NCI-H526 treated with DMSO at 0.1 percent for 48 hours (cell line): ENCODE measurements around the gene FHIT.

Experiments
- DNase-seq: peaks from one replicate; lab custom pipeline; 2025; lab: John Stamatoyannopoulos, UW

The FHIT gene

GRCh38 chr3:60764870-60765269 is 486.4 kb downstream of the FHIT start:
- no peak for DNase-seq

GRCh38 chr3:60760145-60760544 is 491.1 kb downstream of the FHIT start:
- DNase-seq: no peak

GRCh38 chr3:60759439-60759838 is 491.8 kb downstream of the FHIT start:
- no peak for DNase-seq

GRCh38 chr3:60758831-60759230 is 492.4 kb downstream of the FHIT start:
- DNase-seq: no peak

- DNase-seq: no peak
Measured at GRCh38 chr3:60758171-60758570, 493.1 kb downstream of the FHIT start.

- DNase-seq: no peak
Measured at GRCh38 chr3:60757724-60758123, 493.5 kb downstream of the FHIT start.

GRCh38 chr3:60756241-60757030 is 494.8 kb downstream of the FHIT start:
- no peak for DNase-seq

- no peak for DNase-seq
Measured at GRCh38 chr3:60755094-60755493, 496.2 kb downstream of the FHIT start.

- DNase-seq: no peak
Measured at GRCh38 chr3:60754617-60755016, 496.6 kb downstream of the FHIT start.

- no peak for DNase-seq
Measured at GRCh38 chr3:60752809-60753208, 498.4 kb downstream of the FHIT start.

- no peak for DNase-seq
Measured at GRCh38 chr3:60746695-60747416, 504.4 kb downstream of the FHIT start.

GRCh38 chr3:60746043-60746638 is 505.1 kb downstream of the FHIT start:
- DNase-seq: no peak

- peak; percentile 7 for DNase-seq
Measured at GRCh38 chr3:60743631-60744164, 507.6 kb downstream of the FHIT start.

- no peak for DNase-seq
Measured at GRCh38 chr3:60742606-60743145, 508.6 kb downstream of the FHIT start.

GRCh38 chr3:60737633-60738399 is 513.4 kb downstream of the FHIT start:
- DNase-seq: no peak

GRCh38 chr3:60730371-60730770 is 520.9 kb downstream of the FHIT start:
- no peak for DNase-seq

- DNase-seq: no peak
Measured at GRCh38 chr3:60729056-60729455, 522.2 kb downstream of the FHIT start.

- DNase-seq: no peak
Measured at GRCh38 chr3:60728006-60728405, 523.2 kb downstream of the FHIT start.

GRCh38 chr3:60720736-60721135 is 530.5 kb downstream of the FHIT start:
- no peak for DNase-seq

- DNase-seq: no peak
Measured at GRCh38 chr3:60716573-60716972, 534.7 kb downstream of the FHIT start.

- DNase-seq: no peak
Measured at GRCh38 chr3:60708191-60708975, 542.9 kb downstream of the FHIT start.
